Panc1 (cell line): ENCODE measurements around the gene AQP1. TPM values are rescaled to one million over a fixed set of nuclear protein-coding genes. Genes with fewer than 3 reads are reported as not detected.

ENCODE experiments used
- ATAC-seq: fragments of 200-7000 bp; cut with Tn5 transposase; 2 replicates; pipeline ENCODE4 v1.9.1; 2020; ENCODE audit warnings: mild to moderate bottlenecking, moderate library complexity
- BruUV-seq: library from RNA; stranded (reverse); fragments of 400-500 nt; replicated peaks from 2 replicates; lab custom pipeline; 2021; lab: Mats Ljungman, UMichigan
- CTCF ChIA-PET: fragments of 300-600 bp; sonication (Branson Sonifier 250); formaldehyde crosslinking; loops from one replicate; lab custom pipeline; 2022; ENCODE audit warnings: antibody characterized with exemption; lab: Charles Lee
- POLR2A ChIA-PET: fragments of 300-600 bp; sonication (Branson Sonifier 250); formaldehyde crosslinking; loops from one replicate; lab custom pipeline; 2022; ENCODE audit warnings: antibody characterized with exemption; lab: Charles Lee
- DNase-seq: peaks from one replicate; pipeline ENCODE4 v3.0.0-alpha.2; 2010; ENCODE audit warnings: low read depth, low spot score
- H3K27ac ChIP-seq: 2 replicates; pipeline ENCODE4 v1.5.1; 2011; ENCODE audit warnings: mild to moderate bottlenecking, low read length, inconsistent platforms
- H3K27me3 ChIP-seq: fragments of 200-500 bp; sonication (Bioruptor generic); 2 replicates; pipeline ENCODE4 v1.6.0; 2014; ENCODE audit warnings: low read length, inconsistent platforms; ENCODE audit not compliant: control insufficient read depth, insufficient read depth
- H3K36me3 ChIP-seq: fragments of 200-500 bp; sonication (Bioruptor generic); 2 replicates; pipeline ENCODE4 v1.5.1; 2014; ENCODE audit warnings: inconsistent platforms, mild to moderate bottlenecking, low read length, moderate library complexity; ENCODE audit not compliant: control insufficient read depth, insufficient read depth
- H3K4me1 ChIP-seq: 2 replicates; pipeline ENCODE4 v1.5.1; 2011; ENCODE audit warnings: inconsistent platforms, mild to moderate bottlenecking, low read length, moderate library complexity; ENCODE audit not compliant: control insufficient read depth, insufficient read depth
- H3K4me3 ChIP-seq, 2 experiments: 2 replicates each; pipeline ENCODE4 v1.5.1; 2011 to 2012; ENCODE audit warnings: low read depth in 2 of 2, low read length in 2 of 2, mild to moderate bottlenecking in 2 of 2, inconsistent platforms in 1 of 2, moderate library complexity in 1 of 2
- H3K9me3 ChIP-seq: fragments of 200-500 bp; sonication (Bioruptor generic); 2 replicates; pipeline ENCODE4 v1.5.1; 2014; ENCODE audit warnings: low read depth, mild to moderate bottlenecking, inconsistent platforms, low read length, moderate library complexity; ENCODE audit not compliant: control insufficient read depth, insufficient read depth
- POLR2AphosphoS5 ChIP-seq: IDR thresholded peaks from 2 replicates; pipeline ENCODE4 v1.6.1; 2012; ENCODE audit warnings: mild to moderate bottlenecking, low read depth, low read length, moderate library complexity
- SIN3A ChIP-seq: IDR thresholded peaks from 2 replicates; pipeline ENCODE4 v1.6.1; 2012; ENCODE audit warnings: low read depth, mild to moderate bottlenecking, low read length, moderate library complexity, borderline replicate concordance; ENCODE audit not compliant: insufficient read depth
- TCF7L2 ChIP-seq: IDR thresholded peaks from 2 replicates; pipeline ENCODE4 v1.6.1; 2011; ENCODE audit warnings: mild to moderate bottlenecking, low read depth, low read length, inconsistent platforms
- in situ Hi-C: cut with HindIII; loops from 2 replicates; pipeline ENCODE4 v1.10.0; 2016; ENCODE audit warnings: low sequenced_read_pairs, low pct_unique_long_range_greater_than_20kb
- intact Hi-C: fragments of 100-400 bp; cut with micrococcal nuclease; formaldehyde crosslinking; loops from one replicate; pipeline ENCODE4 v1.10.0; 2022; ENCODE audit not compliant: unreplicated experiment
- total RNA-seq: library from RNA; stranded (reverse); gene quantifications from one replicate; pipeline ENCODE4 v1.2.1, GENCODE V29; 2021; ENCODE audit not compliant: unreplicated experiment
- TF ChIP-seq, protein P1 (sequence below), 2 experiments: IDR thresholded peaks; 2 replicates each; pipeline ENCODE4 v1.6.1; 2011 to 2012; ENCODE audit warnings: low read depth in 2 of 2, control low read depth in 1 of 2, low read length in 1 of 2, mild to moderate bottlenecking in 1 of 2, moderate library complexity in 1 of 2; ENCODE audit not compliant: insufficient read depth in 1 of 2
- TF ChIP-seq, protein P2 (sequence below): fragments of 450-650 bp; IDR thresholded peaks from 2 replicates; pipeline ENCODE4 v1.5.1; 2017; ENCODE audit warnings: mild to moderate bottlenecking

Gene AQP1
- total RNA-seq, 1 experiment from 2014 or later: 0.57 TPM

DNA sequence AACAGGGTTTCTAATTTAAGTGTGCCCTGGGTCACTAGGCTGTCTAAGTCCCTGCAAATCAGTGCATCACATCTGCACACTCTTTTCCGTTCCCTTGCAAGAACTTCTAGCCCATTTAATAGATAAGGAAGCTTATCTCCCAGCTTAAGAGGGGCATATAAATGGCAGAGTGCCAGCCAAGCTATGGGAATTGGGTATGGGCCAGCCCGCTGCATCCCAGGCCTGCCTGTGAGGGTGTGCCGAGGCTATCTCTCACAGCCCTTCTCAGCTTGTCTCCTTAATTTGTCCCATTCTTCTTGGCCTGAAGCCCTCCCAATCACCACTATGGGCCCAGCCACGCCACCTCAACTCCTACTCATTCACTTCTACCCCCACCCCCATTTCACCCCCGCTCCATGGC lies 14.7 kb downstream of the AQP1 start:
- ChIA-PET POLR2A (no interaction called here), CTCF (interaction anchor here (0.6 kb wide), 1 partner anchor 152 kb away, joined by 3 read pairs; no protein-coding TSS in a partner anchor)
- no peak for TF ChIP-seq SIN3A
- TF ChIP-seq, protein P1, sequence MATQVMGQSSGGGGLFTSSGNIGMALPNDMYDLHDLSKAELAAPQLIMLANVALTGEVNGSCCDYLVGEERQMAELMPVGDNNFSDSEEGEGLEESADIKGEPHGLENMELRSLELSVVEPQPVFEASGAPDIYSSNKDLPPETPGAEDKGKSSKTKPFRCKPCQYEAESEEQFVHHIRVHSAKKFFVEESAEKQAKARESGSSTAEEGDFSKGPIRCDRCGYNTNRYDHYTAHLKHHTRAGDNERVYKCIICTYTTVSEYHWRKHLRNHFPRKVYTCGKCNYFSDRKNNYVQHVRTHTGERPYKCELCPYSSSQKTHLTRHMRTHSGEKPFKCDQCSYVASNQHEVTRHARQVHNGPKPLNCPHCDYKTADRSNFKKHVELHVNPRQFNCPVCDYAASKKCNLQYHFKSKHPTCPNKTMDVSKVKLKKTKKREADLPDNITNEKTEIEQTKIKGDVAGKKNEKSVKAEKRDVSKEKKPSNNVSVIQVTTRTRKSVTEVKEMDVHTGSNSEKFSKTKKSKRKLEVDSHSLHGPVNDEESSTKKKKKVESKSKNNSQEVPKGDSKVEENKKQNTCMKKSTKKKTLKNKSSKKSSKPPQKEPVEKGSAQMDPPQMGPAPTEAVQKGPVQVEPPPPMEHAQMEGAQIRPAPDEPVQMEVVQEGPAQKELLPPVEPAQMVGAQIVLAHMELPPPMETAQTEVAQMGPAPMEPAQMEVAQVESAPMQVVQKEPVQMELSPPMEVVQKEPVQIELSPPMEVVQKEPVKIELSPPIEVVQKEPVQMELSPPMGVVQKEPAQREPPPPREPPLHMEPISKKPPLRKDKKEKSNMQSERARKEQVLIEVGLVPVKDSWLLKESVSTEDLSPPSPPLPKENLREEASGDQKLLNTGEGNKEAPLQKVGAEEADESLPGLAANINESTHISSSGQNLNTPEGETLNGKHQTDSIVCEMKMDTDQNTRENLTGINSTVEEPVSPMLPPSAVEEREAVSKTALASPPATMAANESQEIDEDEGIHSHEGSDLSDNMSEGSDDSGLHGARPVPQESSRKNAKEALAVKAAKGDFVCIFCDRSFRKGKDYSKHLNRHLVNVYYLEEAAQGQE (IDR thresholded peaks at IDR 0.05; ENCODE audit: insufficient read depth in 1 of 2, low read depth in 2 of 2, low read length in 1 of 2): no peak
- TF ChIP-seq, protein P2, sequence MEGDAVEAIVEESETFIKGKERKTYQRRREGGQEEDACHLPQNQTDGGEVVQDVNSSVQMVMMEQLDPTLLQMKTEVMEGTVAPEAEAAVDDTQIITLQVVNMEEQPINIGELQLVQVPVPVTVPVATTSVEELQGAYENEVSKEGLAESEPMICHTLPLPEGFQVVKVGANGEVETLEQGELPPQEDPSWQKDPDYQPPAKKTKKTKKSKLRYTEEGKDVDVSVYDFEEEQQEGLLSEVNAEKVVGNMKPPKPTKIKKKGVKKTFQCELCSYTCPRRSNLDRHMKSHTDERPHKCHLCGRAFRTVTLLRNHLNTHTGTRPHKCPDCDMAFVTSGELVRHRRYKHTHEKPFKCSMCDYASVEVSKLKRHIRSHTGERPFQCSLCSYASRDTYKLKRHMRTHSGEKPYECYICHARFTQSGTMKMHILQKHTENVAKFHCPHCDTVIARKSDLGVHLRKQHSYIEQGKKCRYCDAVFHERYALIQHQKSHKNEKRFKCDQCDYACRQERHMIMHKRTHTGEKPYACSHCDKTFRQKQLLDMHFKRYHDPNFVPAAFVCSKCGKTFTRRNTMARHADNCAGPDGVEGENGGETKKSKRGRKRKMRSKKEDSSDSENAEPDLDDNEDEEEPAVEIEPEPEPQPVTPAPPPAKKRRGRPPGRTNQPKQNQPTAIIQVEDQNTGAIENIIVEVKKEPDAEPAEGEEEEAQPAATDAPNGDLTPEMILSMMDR: no peak
- no peak for TF ChIP-seq TCF7L2
- TF ChIP-seq POLR2AphosphoS5: no peak
- Histone ChIP-seq H3K9me3 (no peaks in the 10 kb centered on the region), H3K4me3 (no peak overlapping the region), H3K27ac (no peak overlapping the region), H3K4me1 (no peaks in the 10 kb centered on the region), H3K36me3 (no peaks in the 10 kb centered on the region), H3K27me3 (no peaks in the 10 kb centered on the region)
- intact Hi-C loops: no loop called here
- BruUV-seq: no TSS peak
- DNase-seq (no peak), ATAC-seq (no peak)
- in situ Hi-C loops: no loop called here

DNA sequence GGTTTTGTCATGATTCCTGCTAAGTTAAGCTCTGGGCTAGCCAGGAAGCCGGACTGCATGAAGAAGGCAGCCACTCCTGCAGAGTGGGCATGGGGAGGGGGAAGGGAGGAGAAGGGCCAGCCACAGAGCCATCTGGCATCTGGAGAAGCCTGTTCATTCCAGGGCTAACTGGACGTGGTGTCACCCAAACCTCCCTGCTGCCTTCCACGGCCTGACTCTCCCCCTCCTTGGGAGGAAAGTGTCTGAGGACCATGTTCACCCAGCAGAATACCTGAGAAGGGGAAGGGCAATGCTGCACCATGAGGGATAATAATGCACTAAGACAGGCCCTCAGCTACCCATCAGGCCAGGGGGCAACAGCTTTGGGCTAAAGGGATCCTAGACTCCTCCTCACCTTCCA lies 15.4 kb downstream of the AQP1 start:
- Histone ChIP-seq H3K9me3 (no peaks in the 10 kb centered on the region), H3K27me3 (no peaks in the 10 kb centered on the region), H3K36me3 (no peaks in the 10 kb centered on the region), H3K4me3 (no peak overlapping the region), H3K4me1 (no peaks in the 10 kb centered on the region), H3K27ac (no peak overlapping the region)
- TF ChIP-seq POLR2AphosphoS5 (no peak), SIN3A (no peak), TCF7L2 (no peak)
- TF ChIP-seq, protein P2: no peak
- TF ChIP-seq, protein P1 (IDR thresholded peaks at IDR 0.05; ENCODE audit: insufficient read depth in 1 of 2, low read depth in 2 of 2, low read length in 1 of 2): no peak
- no peak for DNase-seq
- ATAC-seq: no peak
- BruUV-seq: no TSS peak
- intact Hi-C loops (no loop called here), in situ Hi-C loops (no loop called here)
- ChIA-PET CTCF (no interaction called here), POLR2A (no interaction called here)
